Esophagus squamous epithelium (tissue), 4 donors: ENCODE data around the gene LARP4B.

Experiments
- POLR2A ChIP-seq, 4 donors: fragments of 450-650 bp; IDR thresholded peaks; one replicate each; pipeline ENCODE4 v1.6.1; 2017; ENCODE audit warnings: antibody characterized with exemption in 4 of 4, mild to moderate bottlenecking in 4 of 4, moderate library complexity in 3 of 4
- TF ChIP-seq, protein P1 (sequence below), 6 experiments: fragments of 450-650 bp in 4 of 6; fragments of 200-600 bp in 2 of 6; sonication (generic) in 2 of 6; IDR thresholded peaks; one replicate each; pipeline ENCODE4 v1.5.1; 2016 to 2019; ENCODE audit warnings: antibody characterized with exemption in 6 of 6, mild to moderate bottlenecking in 4 of 6, moderate library complexity in 4 of 6

DNA sequence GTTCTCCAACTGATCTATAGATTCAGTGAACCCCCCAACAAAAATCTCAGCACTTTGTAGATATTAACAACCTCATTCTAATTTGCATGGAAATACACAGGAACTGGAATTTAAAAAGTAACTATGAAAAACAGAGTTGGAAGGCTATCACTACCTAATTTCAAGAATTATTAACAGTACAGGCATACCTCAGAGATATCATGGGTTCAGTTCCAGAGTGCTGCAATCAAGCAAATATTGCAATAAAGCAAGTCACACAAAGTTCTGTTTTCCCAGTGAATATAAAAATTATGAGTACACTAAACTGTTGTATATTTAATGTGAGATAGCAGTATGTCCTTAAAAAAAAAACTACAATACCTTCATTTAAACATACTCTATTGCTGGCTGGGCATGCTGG lies 78.5 kb downstream of the LARP4B start:
- TF ChIP-seq, protein P1, sequence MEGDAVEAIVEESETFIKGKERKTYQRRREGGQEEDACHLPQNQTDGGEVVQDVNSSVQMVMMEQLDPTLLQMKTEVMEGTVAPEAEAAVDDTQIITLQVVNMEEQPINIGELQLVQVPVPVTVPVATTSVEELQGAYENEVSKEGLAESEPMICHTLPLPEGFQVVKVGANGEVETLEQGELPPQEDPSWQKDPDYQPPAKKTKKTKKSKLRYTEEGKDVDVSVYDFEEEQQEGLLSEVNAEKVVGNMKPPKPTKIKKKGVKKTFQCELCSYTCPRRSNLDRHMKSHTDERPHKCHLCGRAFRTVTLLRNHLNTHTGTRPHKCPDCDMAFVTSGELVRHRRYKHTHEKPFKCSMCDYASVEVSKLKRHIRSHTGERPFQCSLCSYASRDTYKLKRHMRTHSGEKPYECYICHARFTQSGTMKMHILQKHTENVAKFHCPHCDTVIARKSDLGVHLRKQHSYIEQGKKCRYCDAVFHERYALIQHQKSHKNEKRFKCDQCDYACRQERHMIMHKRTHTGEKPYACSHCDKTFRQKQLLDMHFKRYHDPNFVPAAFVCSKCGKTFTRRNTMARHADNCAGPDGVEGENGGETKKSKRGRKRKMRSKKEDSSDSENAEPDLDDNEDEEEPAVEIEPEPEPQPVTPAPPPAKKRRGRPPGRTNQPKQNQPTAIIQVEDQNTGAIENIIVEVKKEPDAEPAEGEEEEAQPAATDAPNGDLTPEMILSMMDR (IDR thresholded peaks at IDR 0.05): no peak
- TF ChIP-seq POLR2A (IDR thresholded peaks at IDR 0.05): no peak
